Measurements from ENCODE around the gene KISS1R. TPM values are rescaled to one million over a fixed set of nuclear protein-coding genes. Genes with fewer than 3 reads are reported as not detected.
"Not testable (repeated sequence)": the region's sequence is repeated elsewhere in the genome, so short reads cannot be mapped to it uniquely, and the experiment has no call there.

The KISS1R gene
- total RNA-seq, 2 donors from 2014 or later, result not detected

GRCh38 chr19:878751-879561, 38.2 kb upstream of the KISS1R start:
- DNase-seq (ENCODE audit: low spot score), result not testable (repeated sequence)

DNA sequence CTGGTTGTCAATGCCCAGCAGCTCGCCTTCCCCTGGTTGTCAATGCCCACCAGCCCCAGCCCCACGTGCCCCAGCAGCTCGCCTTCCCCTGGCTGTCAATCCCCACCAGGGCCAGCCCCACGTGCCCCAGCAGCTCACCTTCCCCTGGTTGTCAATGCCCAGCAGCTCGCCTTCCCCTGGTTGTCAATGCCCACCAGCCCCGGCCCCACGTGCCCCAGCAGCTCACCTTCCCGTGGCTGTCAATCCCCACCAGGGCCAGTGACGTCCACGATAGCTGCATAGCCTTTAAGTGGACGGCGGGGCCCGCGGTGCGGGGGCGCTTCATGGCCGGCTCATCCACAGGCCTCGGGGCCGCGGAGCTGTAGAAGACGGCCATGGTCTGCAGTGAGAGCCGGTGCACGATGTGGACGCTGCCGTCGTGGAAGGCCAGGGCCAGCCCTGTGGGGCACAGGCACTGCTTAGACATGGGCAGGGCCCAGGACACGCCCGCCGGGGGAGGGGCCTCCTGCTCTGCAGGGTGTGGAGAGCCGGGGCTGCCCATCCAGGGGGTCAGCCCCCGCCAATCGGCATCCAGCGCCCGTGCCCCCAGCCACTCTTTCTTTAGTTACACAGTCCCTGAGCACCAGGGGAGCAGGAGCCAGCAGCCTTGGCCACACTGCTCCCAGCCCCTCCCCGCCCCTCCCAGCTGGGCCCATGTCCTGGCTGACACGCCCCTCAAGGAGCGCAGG, 37.3 kb upstream of the KISS1R start:
- Histone ChIP-seq H3K4me1 (replicated peaks) (no peaks in the 10 kb centered on the region), H3K27me3 (replicated peaks; ENCODE audit: insufficient read depth) (no peaks in the 10 kb centered on the region), H3K36me3 (peaks cover 12 to 23% of the 10 kb centered on the region in 2 donors), H3K27ac (no peak overlapping the region), H3K4me3 (no peak overlapping the region), H3K9me3 (no peaks in the 10 kb centered on the region)
- no peak for DNase-seq (ENCODE audit: low spot score)
- intact Hi-C loops (cut with DNase I), result no loop called here
- TF ChIP-seq CTCF (IDR thresholded peaks at IDR 0.05), result no peak
- TF ChIP-seq POLR2A (IDR thresholded peaks at IDR 0.05), result no peak
- TF ChIP-seq POLR2AphosphoS5 (IDR thresholded peaks at IDR 0.05), result no peak
- WGBS, result 86% methylated on average over 36 of the region's 37 CpGs

More at GRCh38 chr19:878751-879561, 38.2 kb upstream of the KISS1R start:
- H3K27me3 ChIP-seq (replicated peaks; ENCODE audit: insufficient read depth); H3K9me3 ChIP-seq; H3K4me1 ChIP-seq (replicated peaks); H3K4me3 ChIP-seq; intact Hi-C loops (cut with DNase I); H3K27ac ChIP-seq: not testable (repeated sequence)
- WGBS, result 84% methylated on average over 16 of the region's 24 CpGs
- peaks cover 12 to 23% of the 10 kb centered on the region in 2 donors for H3K36me3 ChIP-seq

DNA sequence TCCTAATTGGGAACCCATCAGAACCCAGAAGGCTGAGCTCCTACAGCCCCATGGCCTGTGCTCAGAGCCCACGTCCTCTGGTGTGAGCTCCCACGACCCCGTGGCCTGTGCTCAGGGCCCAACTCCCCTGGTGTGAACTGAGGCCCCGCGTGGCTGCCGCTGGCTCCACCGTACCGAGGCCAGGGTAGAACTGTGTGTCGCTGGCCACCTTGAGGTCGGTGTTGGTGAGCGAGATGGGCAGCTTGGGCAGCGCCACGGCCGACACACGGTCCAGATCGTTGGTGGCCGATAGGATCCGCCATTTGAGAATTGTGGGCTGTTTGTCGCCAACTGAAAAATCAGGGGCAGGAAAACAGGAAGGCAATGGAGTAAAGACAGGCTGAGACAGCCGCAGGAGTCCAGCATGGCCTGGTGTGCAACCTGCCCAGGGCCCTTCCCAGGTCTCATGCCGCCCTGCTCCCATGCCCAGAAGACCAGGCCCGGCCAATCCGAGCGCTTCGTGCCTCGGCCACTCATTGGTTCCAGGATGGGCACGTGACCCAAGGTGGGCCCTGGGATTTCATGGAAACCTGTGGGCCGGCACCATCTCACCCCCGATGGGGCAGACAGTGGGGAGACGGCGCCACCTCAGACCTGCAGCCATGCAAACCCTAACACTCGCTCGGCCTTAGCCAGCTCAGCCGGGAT, 35.6 kb upstream of the KISS1R start:
- H3K27me3 ChIP-seq (replicated peaks; ENCODE audit: insufficient read depth), result no peaks in the 10 kb centered on the region
- DNase-seq (ENCODE audit: low spot score), result no peak
- TF ChIP-seq CTCF (IDR thresholded peaks at IDR 0.05) (no peak), POLR2A (IDR thresholded peaks at IDR 0.05) (no peak), POLR2AphosphoS5 (IDR thresholded peaks at IDR 0.05) (no peak)
- H3K9me3 ChIP-seq, result no peaks in the 10 kb centered on the region
- peaks cover 10 to 32% of the 10 kb centered on the region in 2 donors for H3K36me3 ChIP-seq
- no peaks in the 10 kb centered on the region for H3K4me1 ChIP-seq (replicated peaks)
- H3K27ac ChIP-seq, result no peak overlapping the region
- no peak overlapping the region for H3K4me3 ChIP-seq
- intact Hi-C loops (cut with DNase I), result no loop called here
- WGBS, result 96% methylated on average over 32 of the region's 34 CpGs

GRCh38 chr19:882871-883497, 34.1 kb upstream of the KISS1R start:
- DNase-seq (ENCODE audit: low spot score), result no peak
- intact Hi-C loops (cut with DNase I), result no loop called here
- 93% methylated on average over 30 of the region's 30 CpGs for WGBS
- Histone ChIP-seq H3K36me3 (peaks cover 10 to 32% of the 10 kb centered on the region in 2 donors), H3K4me3 (no peak overlapping the region), H3K9me3 (no peaks in the 10 kb centered on the region), H3K27ac (no peak overlapping the region), H3K4me1 (replicated peaks) (no peaks in the 10 kb centered on the region), H3K27me3 (replicated peaks; ENCODE audit: insufficient read depth) (no peaks in the 10 kb centered on the region)
- TF ChIP-seq POLR2AphosphoS5 (IDR thresholded peaks at IDR 0.05), result no peak
- no peak for TF ChIP-seq CTCF (IDR thresholded peaks at IDR 0.05)
- TF ChIP-seq POLR2A (IDR thresholded peaks at IDR 0.05), result no peak
